HEK293 (cell line): ENCODE results near the gene NUFIP2.

Experiments
- CTCF ChIA-PET: fragments of 350-600 bp; formaldehyde crosslinking; extraction: SDS; loops from one replicate; lab custom pipeline; 2021; ENCODE audit warnings: antibody characterized with exemption; lab: Yijun Ruan, JAX
- POLR2A ChIA-PET: fragments of 300-600 bp; formaldehyde crosslinking; extraction: SDS; loops from one replicate; lab custom pipeline; 2020; ENCODE audit warnings: antibody characterized with exemption, inconsistent platforms; lab: Yijun Ruan, JAX
- H3K27ac ChIP-seq: fragments of 200-500 bp; sonication (Bioruptor generic); 2 replicates; pipeline ENCODE4 v1.5.1; 2014; ENCODE audit warnings: low read depth, low read length, control low read depth, inconsistent platforms; ENCODE audit errors: extremely low read depth
- H3K36me3 ChIP-seq, 2 experiments: fragments of 200-500 bp in 1 of 2; sonication (Bioruptor generic) in 1 of 2; 1 replicate in 1 of 2; 2 replicates in 1 of 2; pipeline ENCODE4 v1.5.1; 2014 to 2017; ENCODE audit warnings: inconsistent platforms in 2 of 2, low read length in 2 of 2; ENCODE audit not compliant: control insufficient read depth in 2 of 2, insufficient read depth in 1 of 2
- H3K4me1 ChIP-seq: fragments of 200-500 bp; sonication (Bioruptor generic); 2 replicates; pipeline ENCODE4 v1.5.1; 2014; ENCODE audit warnings: mild to moderate bottlenecking, low read length, inconsistent platforms; ENCODE audit not compliant: control insufficient read depth, insufficient read depth
- H3K4me3 ChIP-seq: 2 replicates; pipeline ENCODE4 v1.5.1; 2011; ENCODE audit warnings: low read depth, mild to moderate bottlenecking, control low read depth, low read length, moderate library complexity
- H3K9me3 ChIP-seq: fragments of 200-500 bp; sonication (Bioruptor generic); 2 replicates; pipeline ENCODE4 v1.5.1; 2014; ENCODE audit warnings: low read depth, low read length, inconsistent platforms; ENCODE audit not compliant: control insufficient read depth, insufficient read depth
- HOXA7 ChIP-seq: sonication (generic); formaldehyde crosslinking; IDR thresholded peaks from 2 replicates; pipeline ENCODE4 v1.8.1; 2022; ENCODE audit warnings: missing genetic modification reagents, borderline replicate concordance
- KLF8 ChIP-seq: fragments of 450-650 bp; formaldehyde crosslinking; IDR thresholded peaks from 2 replicates; pipeline ENCODE4 v1.5.1; 2016; ENCODE audit warnings: missing biosample characterization, missing genetic modification characterization
- ZBTB20 ChIP-seq: fragments of 450-650 bp; formaldehyde crosslinking; IDR thresholded peaks from 2 replicates; pipeline ENCODE4 v1.5.1; 2016; ENCODE audit warnings: missing biosample characterization, missing genetic modification characterization
- ZBTB8A ChIP-seq: fragments of 450-650 bp; formaldehyde crosslinking; IDR thresholded peaks from 2 replicates; pipeline ENCODE4 v1.5.1; 2016; ENCODE audit warnings: missing biosample characterization, missing genetic modification characterization
- ZNF274 ChIP-seq, 2 experiments: fragments of 200-500 bp in 1 of 2; fragments of 450-650 bp in 1 of 2; sonication (Bioruptor generic) in 1 of 2; formaldehyde crosslinking in 1 of 2; IDR thresholded peaks; 2 replicates each; pipeline versions ENCODE4 v1.5.1 to v1.6.1; 2014 to 2016; ENCODE audit warnings: borderline replicate concordance in 1 of 2, inconsistent platforms in 1 of 2, low read length in 1 of 2, missing biosample characterization in 1 of 2, missing genetic modification characterization in 1 of 2
- ZNF423 ChIP-seq: fragments of 450-650 bp; formaldehyde crosslinking; IDR thresholded peaks from 2 replicates; pipeline ENCODE4 v1.5.1; 2016; ENCODE audit warnings: missing biosample characterization, missing genetic modification characterization
- ZNF433 ChIP-seq: fragments of 450-650 bp; formaldehyde crosslinking; IDR thresholded peaks from 2 replicates; pipeline ENCODE4 v1.5.1; 2016; ENCODE audit warnings: missing biosample characterization, missing genetic modification characterization, low read depth
- ZNF501 ChIP-seq: fragments of 450-650 bp; formaldehyde crosslinking; IDR thresholded peaks from 2 replicates; pipeline ENCODE4 v1.5.1; 2016; ENCODE audit warnings: missing biosample characterization, missing genetic modification characterization
- ZNF530 ChIP-seq: fragments of 450-650 bp; formaldehyde crosslinking; IDR thresholded peaks from 2 replicates; pipeline ENCODE4 v1.5.1; 2016; ENCODE audit warnings: low read depth, missing biosample characterization, missing genetic modification characterization
- ZNF548 ChIP-seq: fragments of 450-650 bp; formaldehyde crosslinking; IDR thresholded peaks from 2 replicates; pipeline ENCODE4 v1.5.1; 2016; ENCODE audit warnings: missing biosample characterization, missing genetic modification characterization
- ZNF610 ChIP-seq: fragments of 450-650 bp; formaldehyde crosslinking; IDR thresholded peaks from 2 replicates; pipeline ENCODE4 v1.5.1; 2016; ENCODE audit warnings: missing biosample characterization, missing genetic modification characterization, borderline replicate concordance
- ZNF654 ChIP-seq: fragments of 450-650 bp; formaldehyde crosslinking; IDR thresholded peaks from 2 replicates; pipeline ENCODE4 v1.5.1; 2016; ENCODE audit warnings: low read depth, missing biosample characterization, missing genetic modification characterization
- ZNF664 ChIP-seq: fragments of 450-650 bp; formaldehyde crosslinking; IDR thresholded peaks from 2 replicates; pipeline ENCODE4 v1.5.1; 2016; ENCODE audit warnings: missing biosample characterization, missing genetic modification characterization
- ZNF843 ChIP-seq: fragments of 450-650 bp; formaldehyde crosslinking; IDR thresholded peaks from 2 replicates; pipeline ENCODE4 v1.5.1; 2016; ENCODE audit warnings: missing biosample characterization, missing genetic modification characterization
- ZSCAN16 ChIP-seq: fragments of 450-650 bp; formaldehyde crosslinking; IDR thresholded peaks from 2 replicates; pipeline ENCODE4 v1.5.1; 2016; ENCODE audit warnings: missing biosample characterization, missing genetic modification characterization
- TF ChIP-seq, protein P1 (sequence below): fragments of 450-650 bp; formaldehyde crosslinking; IDR thresholded peaks from 2 replicates; pipeline ENCODE4 v1.5.1; 2016; ENCODE audit warnings: missing biosample characterization, missing genetic modification characterization
- TF ChIP-seq, protein P2 (sequence below): fragments of 450-650 bp; IDR thresholded peaks from 2 replicates; pipeline ENCODE4 v1.5.1; 2018; ENCODE audit warnings: missing biosample characterization, mild to moderate bottlenecking, missing genetic modification characterization
- TF ChIP-seq, protein P3 (sequence below): fragments of 450-650 bp; formaldehyde crosslinking; IDR thresholded peaks from 2 replicates; pipeline ENCODE4 v1.5.1; 2016; ENCODE audit warnings: missing biosample characterization, missing genetic modification characterization
- TF ChIP-seq, protein P4 (sequence below): fragments of 450-650 bp; formaldehyde crosslinking; IDR thresholded peaks from 2 replicates; pipeline ENCODE4 v1.5.1; 2016; ENCODE audit warnings: missing biosample characterization, missing genetic modification characterization
- TF ChIP-seq, protein P5 (sequence below): fragments of 450-650 bp; formaldehyde crosslinking; IDR thresholded peaks from 2 replicates; pipeline ENCODE4 v1.5.1; 2017; ENCODE audit warnings: missing biosample characterization, missing genetic modification characterization

Gene NUFIP2

DNA sequence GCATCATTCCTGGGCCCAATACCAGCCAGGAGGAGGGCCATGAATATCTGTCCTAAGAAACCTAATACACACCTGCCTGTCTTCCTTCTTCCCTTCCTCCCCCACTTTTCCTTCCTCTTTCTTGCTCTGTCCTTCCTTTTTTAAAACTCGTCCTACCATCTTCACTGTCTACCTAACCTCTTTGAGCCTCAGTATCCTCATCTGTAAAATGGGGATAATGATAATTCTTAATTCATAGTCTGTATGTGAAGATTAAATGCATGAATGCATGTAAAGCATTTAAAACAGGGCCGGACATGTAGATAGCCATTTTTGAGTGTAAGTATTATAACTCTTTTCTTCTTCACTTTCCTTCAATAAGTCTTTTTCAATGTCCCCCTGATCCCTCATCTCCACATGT, 46.7 kb downstream of the NUFIP2 start (continued):
- TF ChIP-seq, protein P1, sequence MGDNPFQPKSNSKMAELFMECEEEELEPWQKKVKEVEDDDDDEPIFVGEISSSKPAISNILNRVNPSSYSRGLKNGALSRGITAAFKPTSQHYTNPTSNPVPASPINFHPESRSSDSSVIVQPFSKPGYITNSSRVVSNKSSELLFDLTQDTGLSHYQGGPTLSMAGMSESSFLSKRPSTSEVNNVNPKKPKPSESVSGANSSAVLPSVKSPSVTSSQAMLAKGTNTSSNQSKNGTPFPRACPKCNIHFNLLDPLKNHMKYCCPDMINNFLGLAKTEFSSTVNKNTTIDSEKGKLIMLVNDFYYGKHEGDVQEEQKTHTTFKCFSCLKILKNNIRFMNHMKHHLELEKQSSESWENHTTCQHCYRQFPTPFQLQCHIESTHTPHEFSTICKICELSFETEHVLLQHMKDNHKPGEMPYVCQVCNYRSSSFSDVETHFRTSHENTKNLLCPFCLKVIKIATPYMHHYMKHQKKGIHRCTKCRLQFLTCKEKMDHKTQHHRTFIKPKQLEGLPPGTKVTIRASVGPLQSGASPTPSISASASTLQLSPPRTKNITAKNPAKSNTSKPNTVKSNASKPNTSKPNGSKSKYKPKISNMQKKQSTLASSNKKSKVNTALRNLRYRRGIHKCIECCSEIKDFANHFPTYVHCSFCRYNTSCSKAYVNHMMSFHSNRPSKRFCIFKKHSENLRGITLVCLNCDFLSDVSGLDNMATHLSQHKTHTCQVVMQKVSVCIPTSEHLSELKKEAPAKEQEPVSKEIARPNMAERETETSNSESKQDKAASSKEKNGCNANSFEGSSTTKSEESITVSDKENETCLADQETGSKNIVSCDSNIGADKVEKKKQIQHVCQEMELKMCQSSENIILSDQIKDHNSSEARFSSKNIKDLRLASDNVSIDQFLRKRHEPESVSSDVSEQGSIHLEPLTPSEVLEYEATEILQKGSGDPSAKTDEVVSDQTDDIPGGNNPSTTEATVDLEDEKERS (tag by site-specific recombination), result no peak
- TF ChIP-seq, all 188 proteins: peak for 0

DNA sequence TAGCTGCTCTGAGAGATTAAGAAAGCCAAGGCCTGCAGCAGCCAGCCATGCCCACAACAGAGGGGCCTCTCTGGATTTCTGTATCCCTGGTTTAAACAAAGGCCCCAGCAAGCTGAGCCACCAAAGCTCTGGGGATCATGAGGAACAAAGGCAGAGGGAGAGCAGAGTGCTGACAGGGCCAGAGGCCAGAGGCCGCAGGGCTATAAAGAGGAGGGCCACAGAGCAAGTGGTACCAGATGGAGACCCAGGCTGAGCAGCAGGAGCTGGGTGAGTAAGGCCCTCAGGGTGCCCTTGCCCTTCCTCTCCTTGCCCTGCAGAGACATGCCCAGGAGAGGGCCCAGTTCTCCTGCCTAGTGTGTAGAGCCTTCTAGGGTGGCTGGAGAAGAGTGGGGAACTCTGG, 47.3 kb downstream of the NUFIP2 start, which contains the start of gene CRYBA1:
TSS of gene CRYBA1 (plus strand) at position 232 of the 400 bp plus-strand sequence. CDS start at position 237, 5 bp downstream.
- H3K9me3 ChIP-seq, result no peaks in the 10 kb centered on the region
- no peaks in the 10 kb centered on the region for H3K36me3 ChIP-seq
- H3K27ac ChIP-seq, result no peak within 1 kb of the TSS
- CTCF ChIA-PET, result interaction anchor here (0.6 to 1.0 kb wide), 3 partner anchors 11 to 345 kb away, joined by 3 read pairs; no protein-coding TSS in a partner anchor
- no peaks in the 10 kb centered on the region for H3K4me1 ChIP-seq
- 0 out of 2 replicates have a peak, but pooled peaks have one; percentile 13 for TF ChIP-seq ZBTB8A (tag by site-specific recombination)
- TF ChIP-seq ZBTB20, result no peak
- H3K4me3 ChIP-seq, result no peak within 1 kb of the TSS
- POLR2A ChIA-PET, result no interaction called here

DNA sequence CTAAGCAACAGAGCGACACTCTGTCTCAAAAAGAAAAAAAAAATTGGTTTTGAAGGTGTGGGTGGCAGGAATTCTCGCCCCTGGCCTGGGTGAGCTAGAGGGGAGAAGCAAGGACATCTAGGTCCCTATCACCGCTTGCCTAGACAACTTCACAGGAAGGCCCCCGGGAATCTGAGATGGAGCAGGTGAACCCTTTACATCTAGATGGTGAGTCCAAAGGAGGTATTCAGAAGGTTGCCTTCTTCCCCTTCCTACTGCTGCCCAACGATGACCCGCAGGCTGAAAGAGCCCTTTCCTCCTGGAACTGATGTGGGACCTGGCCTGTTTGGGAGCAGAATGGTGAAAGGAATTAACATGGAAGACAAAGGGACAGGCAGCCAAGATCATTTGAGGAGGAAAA, 48.5 kb downstream of the NUFIP2 start:
- Histone ChIP-seq H3K36me3 (no peaks in the 10 kb centered on the region), H3K9me3 (no peaks in the 10 kb centered on the region), H3K4me3 (no peak overlapping the region), H3K4me1 (no peaks in the 10 kb centered on the region), H3K27ac (no peak overlapping the region)
- CTCF ChIA-PET, result no interaction called here
- POLR2A ChIA-PET, result no interaction called here
- no peak for TF ChIP-seq ZNF274 (IDR thresholded peaks at IDR 0.05; ENCODE audit: low read length)
- TF ChIP-seq ZNF274 (tag by site-specific recombination; IDR thresholded peaks at IDR 0.05; ENCODE audit: borderline replicate concordance), result no peak
- no peak for TF ChIP-seq ZNF501 (tag by site-specific recombination)
- TF ChIP-seq, protein P2, sequence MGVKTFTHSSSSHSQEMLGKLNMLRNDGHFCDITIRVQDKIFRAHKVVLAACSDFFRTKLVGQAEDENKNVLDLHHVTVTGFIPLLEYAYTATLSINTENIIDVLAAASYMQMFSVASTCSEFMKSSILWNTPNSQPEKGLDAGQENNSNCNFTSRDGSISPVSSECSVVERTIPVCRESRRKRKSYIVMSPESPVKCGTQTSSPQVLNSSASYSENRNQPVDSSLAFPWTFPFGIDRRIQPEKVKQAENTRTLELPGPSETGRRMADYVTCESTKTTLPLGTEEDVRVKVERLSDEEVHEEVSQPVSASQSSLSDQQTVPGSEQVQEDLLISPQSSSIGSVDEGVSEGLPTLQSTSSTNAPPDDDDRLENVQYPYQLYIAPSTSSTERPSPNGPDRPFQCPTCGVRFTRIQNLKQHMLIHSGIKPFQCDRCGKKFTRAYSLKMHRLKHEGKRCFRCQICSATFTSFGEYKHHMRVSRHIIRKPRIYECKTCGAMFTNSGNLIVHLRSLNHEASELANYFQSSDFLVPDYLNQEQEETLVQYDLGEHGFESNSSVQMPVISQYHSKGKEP (tag by site-specific recombination), result no peak
- no peak for TF ChIP-seq ZNF610 (tag by site-specific recombination)
- TF ChIP-seq ZNF664 (tag by site-specific recombination), result no peak
- TF ChIP-seq, protein P3, sequence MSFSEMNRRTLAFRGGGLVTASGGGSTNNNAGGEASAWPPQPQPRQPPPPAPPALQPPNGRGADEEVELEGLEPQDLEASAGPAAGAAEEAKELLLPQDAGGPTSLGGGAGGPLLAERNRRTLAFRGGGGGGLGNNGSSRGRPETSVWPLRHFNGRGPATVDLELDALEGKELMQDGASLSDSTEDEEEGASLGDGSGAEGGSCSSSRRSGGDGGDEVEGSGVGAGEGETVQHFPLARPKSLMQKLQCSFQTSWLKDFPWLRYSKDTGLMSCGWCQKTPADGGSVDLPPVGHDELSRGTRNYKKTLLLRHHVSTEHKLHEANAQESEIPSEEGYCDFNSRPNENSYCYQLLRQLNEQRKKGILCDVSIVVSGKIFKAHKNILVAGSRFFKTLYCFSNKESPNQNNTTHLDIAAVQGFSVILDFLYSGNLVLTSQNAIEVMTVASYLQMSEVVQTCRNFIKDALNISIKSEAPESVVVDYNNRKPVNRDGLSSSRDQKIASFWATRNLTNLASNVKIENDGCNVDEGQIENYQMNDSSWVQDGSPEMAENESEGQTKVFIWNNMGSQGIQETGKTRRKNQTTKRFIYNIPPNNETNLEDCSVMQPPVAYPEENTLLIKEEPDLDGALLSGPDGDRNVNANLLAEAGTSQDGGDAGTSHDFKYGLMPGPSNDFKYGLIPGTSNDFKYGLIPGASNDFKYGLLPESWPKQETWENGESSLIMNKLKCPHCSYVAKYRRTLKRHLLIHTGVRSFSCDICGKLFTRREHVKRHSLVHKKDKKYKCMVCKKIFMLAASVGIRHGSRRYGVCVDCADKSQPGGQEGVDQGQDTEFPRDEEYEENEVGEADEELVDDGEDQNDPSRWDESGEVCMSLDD, result no peak
- no peak for TF ChIP-seq ZNF423
- no peak for TF ChIP-seq KLF8
- no peak for TF ChIP-seq HOXA7 (CRISPR knock-in tag)
- TF ChIP-seq ZNF433 (tag by site-specific recombination), result no peak
- TF ChIP-seq ZSCAN16, result no peak
- no peak for TF ChIP-seq ZNF843 (tag by site-specific recombination)
- TF ChIP-seq ZNF548 (tag by site-specific recombination), result no peak
- TF ChIP-seq, protein P4, sequence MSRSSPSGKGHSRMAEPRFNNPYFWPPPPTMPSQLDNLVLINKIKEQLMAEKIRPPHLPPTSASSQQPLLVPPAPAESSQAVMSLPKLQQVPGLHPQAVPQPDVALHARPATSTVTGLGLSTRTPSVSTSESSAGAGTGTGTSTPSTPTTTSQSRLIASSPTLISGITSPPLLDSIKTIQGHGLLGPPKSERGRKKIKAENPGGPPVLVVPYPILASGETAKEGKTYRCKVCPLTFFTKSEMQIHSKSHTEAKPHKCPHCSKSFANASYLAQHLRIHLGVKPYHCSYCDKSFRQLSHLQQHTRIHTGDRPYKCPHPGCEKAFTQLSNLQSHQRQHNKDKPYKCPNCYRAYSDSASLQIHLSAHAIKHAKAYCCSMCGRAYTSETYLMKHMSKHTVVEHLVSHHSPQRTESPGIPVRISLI (tag by site-specific recombination), result no peak
- no peak for TF ChIP-seq ZNF654 (tag by site-specific recombination)
- TF ChIP-seq, protein P5, sequence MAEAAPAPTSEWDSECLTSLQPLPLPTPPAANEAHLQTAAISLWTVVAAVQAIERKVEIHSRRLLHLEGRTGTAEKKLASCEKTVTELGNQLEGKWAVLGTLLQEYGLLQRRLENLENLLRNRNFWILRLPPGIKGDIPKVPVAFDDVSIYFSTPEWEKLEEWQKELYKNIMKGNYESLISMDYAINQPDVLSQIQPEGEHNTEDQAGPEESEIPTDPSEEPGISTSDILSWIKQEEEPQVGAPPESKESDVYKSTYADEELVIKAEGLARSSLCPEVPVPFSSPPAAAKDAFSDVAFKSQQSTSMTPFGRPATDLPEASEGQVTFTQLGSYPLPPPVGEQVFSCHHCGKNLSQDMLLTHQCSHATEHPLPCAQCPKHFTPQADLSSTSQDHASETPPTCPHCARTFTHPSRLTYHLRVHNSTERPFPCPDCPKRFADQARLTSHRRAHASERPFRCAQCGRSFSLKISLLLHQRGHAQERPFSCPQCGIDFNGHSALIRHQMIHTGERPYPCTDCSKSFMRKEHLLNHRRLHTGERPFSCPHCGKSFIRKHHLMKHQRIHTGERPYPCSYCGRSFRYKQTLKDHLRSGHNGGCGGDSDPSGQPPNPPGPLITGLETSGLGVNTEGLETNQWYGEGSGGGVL (tag by site-specific recombination), result no peak
- no peak for TF ChIP-seq ZNF530 (tag by site-specific recombination)
